HepG2 (cell line): ENCODE measurements around the gene FOXK2. TPM values are rescaled to one million over a fixed set of nuclear protein-coding genes. Genes with fewer than 3 reads are reported as not detected.

Experiments
- ATAC-seq: fragments of 200-7000 bp; cut with Tn5 transposase; 3 replicates; pipeline ENCODE4 v1.9.1; 2020; ENCODE audit warnings: mild to moderate bottlenecking, moderate library complexity
- BruUV-seq: library from RNA; stranded (reverse); fragments of 400-500 nt; replicated peaks from 2 replicates; lab custom pipeline; 2021; lab: Mats Ljungman, UMichigan
- CTCF ChIA-PET: fragments of 300-600 bp; formaldehyde crosslinking; extraction: SDS; loops from one replicate; lab custom pipeline; 2021; ENCODE audit warnings: low total read pairs, inconsistent platforms, low intra/inter-chr PET ratio; lab: Yijun Ruan, JAX
- POLR2A ChIA-PET: fragments of 350-600 bp; sonication (Branson Sonifier 250); formaldehyde crosslinking; loops from one replicate; lab custom pipeline; 2020; ENCODE audit warnings: antibody characterized with exemption, inconsistent platforms; lab: Yijun Ruan, JAX
- DNase-seq: peaks from one replicate; pipeline ENCODE4 v3.0.0-alpha.2; 2015; ENCODE audit warnings: low spot score
- FAIRE-seq: peaks from 3 replicates; lab custom pipeline; 2011; peaks lifted over from hg19 to GRCh38; lab: Jason Lieb, UNC
- H2AFZ ChIP-seq: one replicate; pipeline ENCODE4 v1.6.1; 2011; ENCODE audit warnings: low read length, inconsistent platforms
- H3K27ac ChIP-seq: fragments of 300-600 bp; 3 replicates; pipeline ENCODE4 v1.8.0; 2011; ENCODE audit warnings: mixed run types, mild to moderate bottlenecking, mixed read lengths, low read length, inconsistent platforms; ENCODE audit not compliant: insufficient read depth; ENCODE audit errors: extremely low read length
- H3K27me3 ChIP-seq, 2 experiments: fragments of 200-600 bp in 1 of 2; 2 replicates in 1 of 2; 3 replicates in 1 of 2; pipeline versions ENCODE4 v1.6.0 to v1.8.0; 2011; ENCODE audit warnings: low read length in 2 of 2, mild to moderate bottlenecking in 2 of 2, moderate library complexity in 2 of 2, inconsistent platforms in 1 of 2; ENCODE audit not compliant: insufficient read depth in 2 of 2, control insufficient read depth in 1 of 2
- H3K36me3 ChIP-seq, 2 experiments: fragments of 200-600 bp in 1 of 2; replicated peaks in 1 of 2; 2 replicates in 1 of 2; 3 replicates in 1 of 2; pipeline versions ENCODE4 v1.5.1 to v1.8.0; 2011; ENCODE audit warnings: low read length in 2 of 2, inconsistent platforms in 1 of 2; ENCODE audit not compliant: insufficient read depth in 2 of 2, control insufficient read depth in 1 of 2
- H3K4me1 ChIP-seq: 2 replicates; pipeline ENCODE4 v1.5.1; 2012; ENCODE audit warnings: low read length, inconsistent platforms; ENCODE audit not compliant: insufficient read depth
- H3K4me2 ChIP-seq: 2 replicates; pipeline ENCODE4 v1.6.0; 2011; ENCODE audit warnings: low read depth, low read length, inconsistent platforms
- H3K4me3 ChIP-seq, 3 experiments: fragments of 200-600 bp in 1 of 3; sonication (generic), shearing (Covaris generic) in 1 of 3; replicated peaks in 1 of 3; 2 replicates each; pipeline ENCODE4 v1.5.1; 2011 to 2016; ENCODE audit warnings: low read length in 3 of 3, inconsistent platforms in 2 of 3, low read depth in 2 of 3, mild to moderate bottlenecking in 2 of 3, control low read depth in 1 of 3, mixed read lengths in 1 of 3; ENCODE audit not compliant: insufficient read depth in 1 of 3
- H3K79me2 ChIP-seq: one replicate; pipeline ENCODE4 v1.6.1; 2011; ENCODE audit warnings: low read length, inconsistent platforms; ENCODE audit not compliant: insufficient read depth
- H3K9ac ChIP-seq: 2 replicates; pipeline ENCODE4 v1.6.0; 2011; ENCODE audit warnings: mild to moderate bottlenecking, low read depth, low read length, inconsistent platforms; ENCODE audit not compliant: insufficient read depth
- H3K9me3 ChIP-seq: 2 replicates; pipeline ENCODE4 v1.5.1; 2012; ENCODE audit warnings: mild to moderate bottlenecking, low read length
- H4K20me1 ChIP-seq: 2 replicates; pipeline ENCODE4 v1.6.0; 2011; ENCODE audit warnings: inconsistent platforms, mild to moderate bottlenecking, low read length, moderate library complexity; ENCODE audit not compliant: insufficient read depth
- CCDC6 ChIP-seq: sonication (generic); formaldehyde crosslinking; IDR thresholded peaks from 2 replicates; pipeline ENCODE4 v1.8.1; 2022; ENCODE audit warnings: mild to moderate bottlenecking, missing genetic modification reagents, moderate library complexity
- RFX1 ChIP-seq: fragments of 450-650 bp; IDR thresholded peaks from 2 replicates; pipeline ENCODE4 v1.6.1; 2017
- ZBTB20 ChIP-seq: sonication (generic); formaldehyde crosslinking; IDR thresholded peaks from 2 replicates; pipeline ENCODE4 v1.8.1; 2023; ENCODE audit warnings: missing genetic modification reagents, low read depth, mild to moderate bottlenecking, borderline replicate concordance
- ZNF891 ChIP-seq: sonication (generic); formaldehyde crosslinking; IDR thresholded peaks from 2 replicates; pipeline ENCODE4 v1.5.0; 2020; ENCODE audit warnings: mild to moderate bottlenecking, missing genetic modification reagents
- WGBS: methylation state at CpG from one replicate; pipeline ENCODE4 v1.1.6; 2017; ENCODE audit warnings: low lambda C conversion rate; 5-methylcytosine and 5-hydroxymethylcytosine counted together
- in situ Hi-C: cut with HindIII; loops from 2 replicates; pipeline ENCODE4 v1.10.0; 2017; ENCODE audit warnings: low pct_unique_long_range_greater_than_20kb; ENCODE audit not compliant: extremely low pct_ligation_motif_present
- intact Hi-C: fragments of 100-400 bp; cut with micrococcal nuclease; formaldehyde crosslinking; loops from one replicate; pipeline ENCODE4 v1.10.0; 2022; ENCODE audit not compliant: unreplicated experiment
- polyA plus RNA-seq, 8 experiments: library from polyadenylated mRNA; depleted of rRNA in 3 of 8; stranded (reverse) in 7 of 8; unstranded in 1 of 8; fragments of >200 nt; fragmentation: Illumina TruSeq in 4 of 8; extraction: Trizol in 4 of 8; gene quantifications; 2 replicates each; pipeline versions ENCODE4 v1.2.1 to v1.2.3, GENCODE V29; 2011 to 2016; ENCODE audit warnings: low read depth in 4 of 8, missing spikeins in 1 of 8, mixed read lengths in 1 of 8; ENCODE audit not compliant: insufficient read depth in 1 of 8
- total RNA-seq, 5 experiments: library from RNA; depleted of rRNA; stranded (reverse); fragments of >200 nt; fragmentation: Illumina TruSeq; extraction: Trizol; gene quantifications; 2 replicates each; pipeline ENCODE4 v1.2.3, GENCODE V29; 2016; ENCODE audit warnings: low read depth in 1 of 5
- TF ChIP-seq, protein P1 (sequence below): sonication (generic); formaldehyde crosslinking; IDR thresholded peaks from 2 replicates; pipeline ENCODE4 v1.4.0; 2020; ENCODE audit warnings: mild to moderate bottlenecking, low read depth, missing genetic modification reagents
- TF ChIP-seq, protein P2 (sequence below): sonication (generic); formaldehyde crosslinking; IDR thresholded peaks from 2 replicates; pipeline ENCODE4 v1.4.0; 2020; ENCODE audit warnings: missing genetic modification reagents
- TF ChIP-seq, protein P3 (sequence below): sonication (generic); formaldehyde crosslinking; IDR thresholded peaks from 2 replicates; pipeline ENCODE4 v1.5.0; 2020; ENCODE audit warnings: mild to moderate bottlenecking, missing genetic modification reagents

Gene FOXK2
- total and polyA plus RNA-seq, 2 of the 13 experiments (the other 11 are each of a cell fraction or from before 2014, with no cell fraction given) = 67.1 to 67.2 TPM

DNA sequence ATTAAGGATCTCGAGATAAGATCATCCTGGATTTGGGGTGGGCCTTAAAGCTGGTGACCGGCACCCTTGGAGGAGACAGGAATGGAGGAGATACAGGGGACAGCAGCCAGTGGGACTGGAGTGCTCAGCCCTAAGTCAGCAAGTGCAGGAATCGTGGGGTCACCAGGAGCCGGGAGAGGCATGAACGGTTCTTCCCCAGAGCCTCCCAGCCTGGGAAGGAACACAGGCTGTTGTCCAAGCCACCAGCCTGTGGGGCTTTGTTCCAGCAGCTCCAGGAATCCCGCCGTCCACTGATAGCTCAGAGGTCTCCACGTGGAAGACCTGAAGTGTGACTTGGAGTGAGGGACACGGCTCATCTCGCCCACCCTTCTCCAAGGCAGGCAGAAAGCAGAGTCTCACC is 131.2 kb downstream of the FOXK2 start:
- Histone ChIP-seq H4K20me1 (peaks cover 20% of the 10 kb centered on the region), H3K4me2 (0 out of 2 replicates have a peak overlapping the region, but pooled peaks have one; percentile 16), H3K4me1 (peaks cover 57% of the 10 kb centered on the region), H3K9ac (no peak overlapping the region), H3K36me3 (no peaks in the 10 kb centered on the region), H2AFZ (peak overlapping the region; percentile 42), H3K27ac (no peak overlapping the region), H3K79me2 (peaks cover 21% of the 10 kb centered on the region), H3K27me3 (no peaks in the 10 kb centered on the region; a peak in 1 of 5 replicates), H3K9me3 (no peaks in the 10 kb centered on the region), H3K4me3 (no peak overlapping the region)
- POLR2A ChIA-PET = interaction anchor here (0.7 kb wide), 1 partner anchor 48 kb away, joined by 3 read pairs; the partner anchor contains the start of gene RAB40B
- WGBS = 33% methylated on average over 7 of the region's 10 CpGs
- TF ChIP-seq ZBTB20 (CRISPR knock-in tag) (no peak), CCDC6 (CRISPR knock-in tag) (no peak), ZNF891 (CRISPR knock-in tag) (no peak), RFX1 (no peak)
- TF ChIP-seq, protein P1, sequence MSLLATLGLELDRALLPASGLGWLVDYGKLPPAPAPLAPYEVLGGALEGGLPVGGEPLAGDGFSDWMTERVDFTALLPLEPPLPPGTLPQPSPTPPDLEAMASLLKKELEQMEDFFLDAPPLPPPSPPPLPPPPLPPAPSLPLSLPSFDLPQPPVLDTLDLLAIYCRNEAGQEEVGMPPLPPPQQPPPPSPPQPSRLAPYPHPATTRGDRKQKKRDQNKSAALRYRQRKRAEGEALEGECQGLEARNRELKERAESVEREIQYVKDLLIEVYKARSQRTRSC = no peak
- TF ChIP-seq, protein P2, sequence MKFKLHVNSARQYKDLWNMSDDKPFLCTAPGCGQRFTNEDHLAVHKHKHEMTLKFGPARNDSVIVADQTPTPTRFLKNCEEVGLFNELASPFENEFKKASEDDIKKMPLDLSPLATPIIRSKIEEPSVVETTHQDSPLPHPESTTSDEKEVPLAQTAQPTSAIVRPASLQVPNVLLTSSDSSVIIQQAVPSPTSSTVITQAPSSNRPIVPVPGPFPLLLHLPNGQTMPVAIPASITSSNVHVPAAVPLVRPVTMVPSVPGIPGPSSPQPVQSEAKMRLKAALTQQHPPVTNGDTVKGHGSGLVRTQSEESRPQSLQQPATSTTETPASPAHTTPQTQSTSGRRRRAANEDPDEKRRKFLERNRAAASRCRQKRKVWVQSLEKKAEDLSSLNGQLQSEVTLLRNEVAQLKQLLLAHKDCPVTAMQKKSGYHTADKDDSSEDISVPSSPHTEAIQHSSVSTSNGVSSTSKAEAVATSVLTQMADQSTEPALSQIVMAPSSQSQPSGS (CRISPR knock-in tag) = no peak
- TF ChIP-seq, protein P3, sequence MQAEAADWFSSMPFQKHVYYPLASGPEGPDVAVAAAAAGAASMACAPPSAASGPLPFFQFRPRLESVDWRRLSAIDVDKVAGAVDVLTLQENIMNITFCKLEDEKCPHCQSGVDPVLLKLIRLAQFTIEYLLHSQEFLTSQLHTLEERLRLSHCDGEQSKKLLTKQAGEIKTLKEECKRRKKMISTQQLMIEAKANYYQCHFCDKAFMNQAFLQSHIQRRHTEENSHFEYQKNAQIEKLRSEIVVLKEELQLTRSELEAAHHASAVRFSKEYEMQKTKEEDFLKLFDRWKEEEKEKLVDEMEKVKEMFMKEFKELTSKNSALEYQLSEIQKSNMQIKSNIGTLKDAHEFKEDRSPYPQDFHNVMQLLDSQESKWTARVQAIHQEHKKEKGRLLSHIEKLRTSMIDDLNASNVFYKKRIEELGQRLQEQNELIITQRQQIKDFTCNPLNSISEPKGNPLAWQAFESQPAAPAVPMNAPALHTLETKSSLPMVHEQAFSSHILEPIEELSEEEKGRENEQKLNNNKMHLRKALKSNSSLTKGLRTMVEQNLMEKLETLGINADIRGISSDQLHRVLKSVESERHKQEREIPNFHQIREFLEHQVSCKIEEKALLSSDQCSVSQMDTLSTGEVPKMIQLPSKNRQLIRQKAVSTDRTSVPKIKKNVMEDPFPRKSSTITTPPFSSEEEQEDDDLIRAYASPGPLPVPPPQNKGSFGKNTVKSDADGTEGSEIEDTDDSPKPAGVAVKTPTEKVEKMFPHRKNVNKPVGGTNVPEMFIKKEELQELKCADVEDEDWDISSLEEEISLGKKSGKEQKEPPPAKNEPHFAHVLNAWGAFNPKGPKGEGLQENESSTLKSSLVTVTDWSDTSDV (CRISPR knock-in tag) = no peak
- no peak for FAIRE-seq
- no peak for ATAC-seq
- CTCF ChIA-PET = no interaction called here
- intact Hi-C loops = no loop called here
- no peak for DNase-seq
- in situ Hi-C loops = no loop called here
- BruUV-seq = no TSS peak
